MCF 10A (cell line): ENCODE data around the gene SERPINB10. TPM values are rescaled to one million over a fixed set of nuclear protein-coding genes. Genes with fewer than 3 reads are reported as not detected.

Experiments used
- BruUV-seq: library from RNA; stranded (reverse); fragments of 400-500 nt; replicated peaks from 2 replicates; lab custom pipeline; 2021; lab: Mats Ljungman, UMichigan
- CTCF ChIA-PET: fragments of 300-600 bp; sonication (Branson Sonifier 250); formaldehyde crosslinking; extraction: SDS; loops from one replicate; lab custom pipeline; 2021; ENCODE audit warnings: antibody characterized with exemption, inconsistent platforms; lab: Yijun Ruan, JAX
- POLR2A ChIA-PET: fragments of 300-600, 350-650 bp; sonication (Branson Sonifier 250); formaldehyde crosslinking; extraction: SDS; loops from one replicate; lab custom pipeline; 2020; ENCODE audit warnings: antibody characterized with exemption, inconsistent platforms; lab: Yijun Ruan, JAX
- DNase-seq: peaks from one replicate; pipeline ENCODE4 v3.0.0-alpha.2; 2018; ENCODE audit not compliant: unreplicated experiment
- H3K27ac Mint-ChIP-seq: one replicate; pipeline ENCODE4 v1.8.0; 2022; ENCODE audit warnings: mild to moderate bottlenecking, low read depth, mixed read lengths; ENCODE audit not compliant: unreplicated experiment
- H3K27me3 Mint-ChIP-seq: one replicate; pipeline ENCODE4 v1.8.0; 2022; ENCODE audit warnings: mixed read lengths; ENCODE audit not compliant: insufficient read depth, unreplicated experiment
- H3K36me3 Mint-ChIP-seq: one replicate; pipeline ENCODE4 v1.8.0; 2022; ENCODE audit warnings: mild to moderate bottlenecking, moderate library complexity, mixed read lengths; ENCODE audit not compliant: insufficient read depth, unreplicated experiment
- H3K4me1 Mint-ChIP-seq: one replicate; pipeline ENCODE4 v1.8.0; 2022; ENCODE audit warnings: mixed read lengths; ENCODE audit not compliant: insufficient read depth, unreplicated experiment
- H3K4me3 Mint-ChIP-seq: one replicate; pipeline ENCODE4 v1.8.0; 2022; ENCODE audit warnings: mild to moderate bottlenecking, moderate library complexity, mixed read lengths; ENCODE audit not compliant: unreplicated experiment
- H3K9me3 Mint-ChIP-seq: one replicate; pipeline ENCODE4 v1.8.0; 2022; ENCODE audit warnings: mixed read lengths; ENCODE audit not compliant: unreplicated experiment
- CTCF ChIP-seq: fragments of 200-600 bp; IDR thresholded peaks from one replicate; pipeline ENCODE4 v1.8.0; 2022; ENCODE audit warnings: antibody characterized with exemption, mild to moderate bottlenecking; ENCODE audit not compliant: unreplicated experiment
- intact Hi-C: fragments of 100-400 bp; cut with micrococcal nuclease; formaldehyde crosslinking; loops from 2 replicates; pipeline ENCODE4 v1.14.1; 2022
- total RNA-seq: library from RNA; stranded (reverse); gene quantifications from 2 replicates; pipeline ENCODE4 v1.2.3, GENCODE V29; 2022

SERPINB10 gene
- total RNA-seq, 1 experiment from 2014 or later, result not detected

GRCh38 chr18:63970809-63971205, 63.0 kb downstream of the SERPINB10 start:
- Mint-ChIP-seq H3K36me3 (peaks cover 12% of the 10 kb centered on the region), H3K4me1 (peaks cover 37% of the 10 kb centered on the region), H3K27ac (peak overlapping the region; percentile 100), H3K27me3 (no peaks in the 10 kb centered on the region), H3K9me3 (no peaks in the 10 kb centered on the region), H3K4me3 (peak overlapping the region; percentile 90)
- ChIA-PET POLR2A (interaction anchor here (0.5 to 1.3 kb wide), 18 partner anchors 9 to 1329 kb away, joined by 3 to 9 read pairs (median 4); no protein-coding TSS in a partner anchor), CTCF (interaction anchor here (1.9 kb wide), 1 partner anchor 35 kb away, joined by 4 read pairs; no protein-coding TSS in a partner anchor)
- no TSS peak for BruUV-seq
- TF ChIP-seq CTCF, result no peak
- DNase-seq, result peak; percentile 60
- intact Hi-C loops, result no loop called here

- H3K9me3 Mint-ChIP-seq, result no peaks in the 10 kb centered on the region
- peak overlapping the region; percentile 100 for H3K27ac Mint-ChIP-seq
- TF ChIP-seq CTCF, result no peak
- H3K27me3 Mint-ChIP-seq, result no peaks in the 10 kb centered on the region
- H3K36me3 Mint-ChIP-seq, result peaks cover 12% of the 10 kb centered on the region
- ChIA-PET POLR2A (interaction anchor here (1.0 kb wide), 1 partner anchor 10 kb away, joined by 7 read pairs; no protein-coding TSS in a partner anchor), CTCF (interaction anchor here (1.9 kb wide), 1 partner anchor 35 kb away, joined by 4 read pairs; no protein-coding TSS in a partner anchor)
- intact Hi-C loops, result no loop called here
- BruUV-seq, result TSS peak; percentile 26
- H3K4me1 Mint-ChIP-seq, result peaks cover 37% of the 10 kb centered on the region
- DNase-seq, result no peak
- H3K4me3 Mint-ChIP-seq, result peak overlapping the region; percentile 90
Measured at GRCh38 chr18:63971320-63972001, 63.7 kb downstream of the SERPINB10 start.

- Mint-ChIP-seq H3K9me3 (no peaks in the 10 kb centered on the region), H3K4me3 (peak overlapping the region; percentile 90), H3K27ac (peak overlapping the region; percentile 100), H3K36me3 (peaks cover 12% of the 10 kb centered on the region), H3K4me1 (peaks cover 37% of the 10 kb centered on the region), H3K27me3 (no peaks in the 10 kb centered on the region)
- BruUV-seq, result no TSS peak
- DNase-seq, result no peak
- ChIA-PET POLR2A (interaction anchor here (1.0 kb wide), 1 partner anchor 10 kb away, joined by 7 read pairs; no protein-coding TSS in a partner anchor), CTCF (interaction anchor here (1.0 to 1.9 kb wide), 2 partner anchors 36 to 124 kb away, joined by 4 read pairs; no protein-coding TSS in a partner anchor)
- intact Hi-C loops, result no loop called here
- no peak for TF ChIP-seq CTCF
Measured at GRCh38 chr18:63972002-63972376, 64.2 kb downstream of the SERPINB10 start.

GRCh38 chr18:63974991-63975390, 67.2 kb downstream of the SERPINB10 start:
- intact Hi-C loops, result no loop called here
- Mint-ChIP-seq H3K4me3 (no peak overlapping the region), H3K9me3 (no peaks in the 10 kb centered on the region), H3K27me3 (no peaks in the 10 kb centered on the region), H3K36me3 (peaks cover 12% of the 10 kb centered on the region), H3K27ac (peak overlapping the region; percentile 76), H3K4me1 (peaks cover 32% of the 10 kb centered on the region)
- ChIA-PET POLR2A (interaction anchor here (1.2 to 4.1 kb wide), 2 partner anchors 11 to 116 kb away, joined by 3 to 30 read pairs; no protein-coding TSS in a partner anchor), CTCF (interaction anchor here (0.6 to 5.9 kb wide), 19 partner anchors 8 to 1736 kb away, joined by 3 to 77 read pairs (median 3); no protein-coding TSS in a partner anchor)
- no peak for TF ChIP-seq CTCF
- no TSS peak for BruUV-seq
- peak; percentile 60 for DNase-seq
